GM21619 (cell line): ENCODE measurements around the gene BCKDK.
"Not testable (repeated sequence)": the region's sequence is repeated elsewhere in the genome, so short reads cannot be mapped to it uniquely, and the experiment has no call there.

Experiments used
- ATAC-seq: cut with Tn5 transposase; IDR thresholded peaks from one replicate; pipeline ENCODE4 v1.9.1; 2021; ENCODE audit not compliant: unreplicated experiment

The BCKDK gene

DNA sequence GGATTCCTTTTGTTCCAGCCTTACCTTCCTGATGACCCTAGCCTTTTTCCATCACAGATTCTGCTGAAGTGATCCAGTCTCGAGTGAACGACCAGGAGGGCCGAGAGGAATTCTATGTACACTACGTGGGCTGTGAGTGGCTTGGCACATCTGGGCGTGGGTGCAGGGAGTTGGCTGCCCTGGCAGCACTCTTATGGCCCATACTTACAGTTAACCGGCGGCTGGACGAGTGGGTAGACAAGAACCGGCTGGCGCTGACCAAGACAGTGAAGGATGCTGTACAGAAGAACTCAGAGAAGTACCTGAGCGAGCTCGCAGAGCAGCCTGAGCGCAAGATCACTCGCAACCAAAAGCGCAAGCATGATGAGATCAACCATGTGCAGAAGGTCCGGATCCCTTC, 11.9 kb downstream of the BCKDK start:
- no peak for ATAC-seq

DNA sequence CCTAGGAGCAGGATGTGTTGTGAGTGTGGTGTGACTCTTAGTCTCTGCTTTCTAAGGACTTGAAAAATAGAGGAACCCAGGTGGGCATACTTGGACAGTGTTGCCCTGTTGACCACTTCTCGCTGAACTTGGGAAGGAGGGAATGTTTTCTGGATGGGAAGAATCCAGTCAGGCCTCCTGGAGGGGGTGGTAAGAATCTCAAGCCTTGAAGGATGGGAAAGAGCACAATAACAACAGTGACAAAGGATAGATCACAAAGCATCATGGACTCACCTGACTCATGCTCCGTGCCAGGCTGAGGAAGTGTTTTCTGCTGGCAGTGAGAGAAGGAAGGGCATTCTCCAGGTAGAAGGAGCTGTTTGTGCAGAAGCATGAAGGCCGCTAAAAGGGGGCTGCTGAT, 17.7 kb downstream of the BCKDK start:
- no peak for ATAC-seq

DNA sequence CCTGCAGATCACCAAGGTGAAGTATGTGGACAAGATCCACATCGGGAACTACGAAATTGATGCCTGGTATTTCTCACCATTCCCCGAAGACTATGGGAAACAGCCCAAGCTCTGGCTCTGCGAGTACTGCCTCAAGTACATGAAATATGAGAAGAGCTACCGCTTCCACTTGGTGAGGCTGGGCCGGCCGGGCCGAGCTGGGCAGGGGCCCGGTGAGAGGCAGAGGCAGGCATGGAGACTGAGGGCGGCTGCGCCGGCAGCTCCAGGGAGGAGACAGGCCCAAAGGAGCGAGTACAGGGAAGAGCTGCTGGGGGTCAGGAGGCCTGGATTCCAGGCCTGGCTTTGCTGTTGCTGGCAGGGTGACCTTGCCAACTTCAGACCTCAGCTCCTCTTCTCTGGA, 19.0 kb downstream of the BCKDK start:
- no peak for ATAC-seq

DNA sequence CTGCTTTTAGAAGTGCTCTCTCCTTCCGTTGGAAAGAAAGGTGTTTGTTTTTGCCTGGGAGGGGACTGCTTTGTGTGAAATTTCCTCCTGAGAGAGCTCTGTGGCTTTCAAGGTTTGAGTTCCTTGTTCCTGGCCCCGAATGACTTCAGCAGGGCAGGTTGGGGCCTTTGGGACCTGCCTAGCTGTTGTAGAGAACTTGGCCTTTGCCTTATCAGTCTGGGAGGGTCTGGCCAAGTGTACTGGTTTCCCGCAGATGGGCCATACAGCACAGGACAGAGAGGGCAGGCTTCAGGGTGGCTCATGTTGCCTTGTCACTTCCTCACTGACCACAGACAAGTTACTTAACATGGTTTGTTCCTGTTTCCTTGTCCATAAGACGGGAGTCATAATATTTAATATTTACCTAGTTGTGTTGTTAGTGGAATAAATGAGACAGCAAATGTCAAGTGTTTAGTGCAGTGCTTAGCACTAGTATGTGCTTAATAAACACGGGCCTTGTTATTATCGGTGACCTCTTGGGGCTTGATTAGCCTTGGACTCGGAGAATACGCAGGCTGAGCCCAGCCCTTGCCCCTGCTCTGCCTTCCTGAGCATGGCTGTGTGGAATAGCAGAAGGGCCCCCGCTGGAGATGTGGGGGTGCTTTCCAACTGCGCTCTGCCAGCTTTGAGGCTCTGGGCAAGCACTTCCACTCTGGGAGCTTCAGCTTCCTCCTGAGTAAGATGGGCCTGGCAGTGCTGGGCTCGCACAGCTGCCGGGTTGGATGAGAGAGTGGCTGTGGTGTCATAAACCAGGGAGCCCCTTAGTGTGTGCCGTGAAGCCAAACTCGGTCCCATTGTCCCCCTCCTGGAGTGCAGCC, 20.8 kb downstream of the BCKDK start:
- no peak for ATAC-seq

DNA sequence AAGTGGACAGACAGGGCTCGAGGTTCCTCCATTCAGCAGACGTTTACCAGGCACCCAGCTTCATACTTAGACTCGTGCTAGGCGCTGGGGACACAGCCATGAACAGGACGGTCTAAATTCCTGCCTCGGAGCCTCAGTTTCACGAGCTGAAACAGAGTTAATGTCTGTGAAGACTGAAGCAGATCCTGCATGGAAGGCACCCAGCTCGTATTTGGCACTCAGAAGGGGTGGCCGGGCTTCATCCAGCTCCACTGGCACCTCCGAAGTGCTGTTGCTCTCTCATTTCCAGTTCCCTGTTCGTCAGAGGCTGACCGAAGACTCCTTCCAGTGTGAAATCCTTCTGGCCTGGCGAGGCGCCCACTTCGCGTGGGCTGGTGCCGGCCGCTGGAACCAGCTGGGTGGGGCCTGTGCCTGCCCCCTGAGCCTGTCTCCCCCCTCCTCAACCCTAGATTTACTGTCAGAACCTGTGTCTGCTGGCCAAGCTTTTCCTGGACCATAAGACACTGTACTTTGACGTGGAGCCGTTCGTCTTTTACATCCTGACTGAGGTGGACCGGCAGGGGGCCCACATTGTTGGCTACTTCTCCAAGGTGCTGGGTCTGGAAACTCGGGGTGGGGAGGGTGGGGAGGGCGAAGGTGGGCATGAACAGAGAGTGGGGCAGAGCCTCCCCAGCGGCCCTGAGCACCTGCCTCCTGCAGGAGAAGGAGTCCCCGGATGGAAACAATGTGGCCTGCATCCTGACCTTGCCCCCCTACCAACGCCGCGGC, 21.6 kb downstream of the BCKDK start:
- no peak for ATAC-seq

DNA sequence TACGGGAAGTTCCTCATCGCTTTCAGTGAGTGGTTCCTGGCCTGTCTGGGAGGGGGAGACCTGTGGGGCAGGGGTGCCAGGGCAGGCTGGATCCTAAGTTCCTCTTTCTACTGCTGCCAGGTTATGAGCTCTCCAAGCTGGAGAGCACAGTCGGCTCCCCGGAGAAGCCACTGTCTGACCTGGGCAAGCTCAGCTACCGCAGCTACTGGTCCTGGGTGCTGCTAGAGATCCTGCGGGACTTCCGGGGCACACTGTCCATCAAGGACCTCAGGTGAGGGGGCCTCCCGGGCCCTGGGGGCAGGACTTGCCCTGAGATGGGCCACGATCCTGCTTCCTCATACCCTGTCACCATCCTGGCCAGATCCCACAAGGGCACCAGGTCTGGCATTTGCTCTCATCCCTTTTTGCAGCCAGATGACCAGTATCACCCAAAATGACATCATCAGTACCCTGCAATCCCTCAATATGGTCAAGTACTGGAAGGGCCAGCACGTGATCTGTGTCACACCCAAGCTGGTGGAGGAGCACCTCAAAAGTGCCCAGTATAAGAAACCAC, 22.2 kb downstream of the BCKDK start:
- ATAC-seq = no peak

DNA sequence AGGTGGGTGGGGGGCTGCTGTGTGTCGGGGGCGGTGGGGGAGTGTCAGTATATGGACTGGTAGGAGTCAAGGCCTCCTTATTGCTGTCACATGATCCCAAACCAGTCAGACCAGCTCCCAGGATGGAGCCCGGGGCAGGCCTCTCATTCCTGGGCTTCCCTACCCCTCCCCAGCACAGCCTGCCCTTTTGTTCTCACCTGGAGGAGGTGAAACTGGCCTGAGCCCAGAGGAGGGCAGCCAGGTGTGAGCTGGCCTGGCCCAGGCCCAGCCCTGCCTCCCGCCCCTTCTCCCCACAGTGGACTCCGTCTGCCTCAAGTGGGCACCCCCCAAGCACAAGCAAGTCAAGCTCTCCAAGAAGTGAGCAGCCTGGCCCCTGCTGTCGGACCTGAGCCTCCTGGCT, 22.7 kb downstream of the BCKDK start:
- no peak for ATAC-seq

DNA sequence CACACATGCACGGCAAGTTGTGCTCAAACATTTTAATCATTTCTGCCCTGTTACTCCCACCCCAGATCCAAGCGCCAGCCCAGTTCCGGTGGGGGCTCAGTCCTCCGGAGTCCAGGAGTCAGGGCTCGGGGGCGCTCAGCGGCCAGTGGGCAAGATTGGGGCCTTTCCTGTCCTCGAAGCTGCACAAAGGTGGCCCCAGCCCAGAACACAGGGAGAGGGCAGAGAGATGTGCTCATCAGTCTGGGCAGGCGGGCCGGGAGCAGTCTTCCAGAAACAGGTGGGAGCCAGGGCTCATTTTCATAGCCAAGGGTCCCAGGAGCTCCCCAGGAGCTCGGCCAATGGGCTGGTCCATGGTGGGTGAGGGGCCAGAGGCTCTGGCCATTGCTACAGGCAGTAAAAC, 23.2 kb downstream of the BCKDK start:
- no peak for ATAC-seq

DNA sequence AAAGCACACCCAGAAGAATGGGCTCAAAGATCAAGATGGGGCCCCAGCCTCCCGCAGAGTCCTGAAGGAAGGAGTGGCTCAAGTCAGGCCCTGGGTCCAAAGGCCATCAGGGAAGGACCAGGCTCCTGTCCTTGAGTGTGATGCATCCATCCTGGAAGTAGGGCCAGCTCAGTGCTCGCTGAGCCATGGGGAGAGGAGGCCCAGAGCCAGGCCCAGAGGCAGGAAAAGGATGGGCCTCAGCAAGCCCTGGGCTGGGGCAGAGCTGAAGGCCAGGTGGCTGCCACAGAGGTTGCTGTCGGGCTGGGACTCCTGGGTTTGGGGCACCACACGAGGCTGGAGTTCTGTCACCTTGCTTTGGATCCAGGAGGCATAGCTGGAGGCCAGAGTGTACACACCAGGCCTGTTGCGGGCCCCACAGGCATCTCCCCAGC, 23.7 kb downstream of the BCKDK start:
- no peak for ATAC-seq

DNA sequence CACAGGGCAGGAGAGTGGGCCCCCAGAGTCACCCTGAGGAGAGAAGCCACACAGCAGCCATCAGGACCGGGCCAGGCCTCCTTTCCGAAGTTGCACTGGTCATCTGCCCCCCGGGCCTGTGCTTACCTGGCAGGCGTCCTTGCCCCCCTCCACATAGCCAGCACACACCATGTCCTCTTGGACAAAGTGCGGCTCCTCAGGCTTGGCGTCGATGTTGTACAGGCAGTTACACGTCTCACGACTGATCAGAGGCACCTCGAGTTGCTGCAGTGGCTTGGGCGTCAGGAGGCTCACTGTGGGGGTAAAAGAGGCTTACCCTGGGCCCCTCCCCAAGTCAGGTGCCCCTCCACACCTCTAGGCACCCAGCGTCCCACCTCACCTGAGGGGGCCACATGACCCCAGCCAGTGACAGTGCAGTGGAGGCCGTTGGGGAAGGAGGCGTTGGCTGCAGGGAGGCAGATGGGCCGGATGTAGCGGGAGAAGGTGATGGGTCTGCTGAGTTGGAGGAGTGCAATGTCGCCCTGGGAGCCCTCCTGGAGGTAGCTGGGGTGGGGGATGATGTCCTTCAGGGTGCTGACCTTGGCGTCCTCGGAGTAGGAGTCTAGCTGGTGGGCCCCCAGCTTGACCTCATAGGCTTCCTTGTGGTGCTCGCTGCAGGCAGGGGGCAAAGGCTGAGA, 24.3 kb downstream of the BCKDK start:
- no peak for ATAC-seq

DNA sequence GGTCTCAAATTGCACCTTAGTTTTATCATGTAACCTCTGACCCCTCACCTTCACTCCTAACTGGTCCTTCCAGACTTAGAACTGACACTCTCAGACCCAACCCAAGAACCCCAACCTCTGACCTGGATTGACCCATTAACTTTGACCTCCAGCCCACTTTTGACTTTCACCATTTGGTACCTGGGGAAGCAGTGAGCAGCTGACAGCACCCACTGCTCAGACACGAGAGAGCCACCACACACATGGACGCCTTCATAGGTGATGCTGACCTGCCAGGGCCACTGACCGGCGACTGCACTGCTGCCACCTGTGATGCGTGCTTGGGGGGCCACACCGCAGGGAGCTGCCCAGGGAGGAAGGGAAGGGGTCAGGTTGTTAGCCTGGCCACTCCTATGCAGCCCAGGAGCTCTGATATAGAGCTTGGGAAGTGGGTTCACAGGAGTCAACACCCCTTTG, 24.9 kb downstream of the BCKDK start:
- ATAC-seq = no peak

DNA sequence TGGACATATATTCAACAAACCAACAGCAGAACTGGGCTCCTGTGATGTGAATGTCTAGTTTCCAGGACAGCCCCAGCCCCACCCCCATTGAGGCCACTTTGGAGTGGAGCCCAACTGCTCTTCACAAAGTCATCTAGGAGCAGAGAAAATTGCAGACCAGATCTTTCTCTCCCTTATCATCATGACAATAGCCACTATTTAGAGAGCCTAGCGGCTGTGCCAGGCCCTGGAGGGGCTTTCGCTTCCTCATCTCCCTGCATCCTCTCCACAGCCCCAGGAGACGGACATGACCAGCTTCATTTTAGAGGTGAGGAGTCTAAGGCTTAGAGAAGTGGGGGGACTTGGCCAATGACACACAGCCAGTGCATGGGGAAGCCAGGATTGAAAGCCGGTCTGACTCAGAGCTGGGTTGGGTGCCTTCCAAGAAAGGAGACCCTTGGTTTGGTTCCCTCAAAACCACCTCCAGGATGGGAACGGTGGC, 25.9 kb downstream of the BCKDK start:
- ATAC-seq = no peak

DNA sequence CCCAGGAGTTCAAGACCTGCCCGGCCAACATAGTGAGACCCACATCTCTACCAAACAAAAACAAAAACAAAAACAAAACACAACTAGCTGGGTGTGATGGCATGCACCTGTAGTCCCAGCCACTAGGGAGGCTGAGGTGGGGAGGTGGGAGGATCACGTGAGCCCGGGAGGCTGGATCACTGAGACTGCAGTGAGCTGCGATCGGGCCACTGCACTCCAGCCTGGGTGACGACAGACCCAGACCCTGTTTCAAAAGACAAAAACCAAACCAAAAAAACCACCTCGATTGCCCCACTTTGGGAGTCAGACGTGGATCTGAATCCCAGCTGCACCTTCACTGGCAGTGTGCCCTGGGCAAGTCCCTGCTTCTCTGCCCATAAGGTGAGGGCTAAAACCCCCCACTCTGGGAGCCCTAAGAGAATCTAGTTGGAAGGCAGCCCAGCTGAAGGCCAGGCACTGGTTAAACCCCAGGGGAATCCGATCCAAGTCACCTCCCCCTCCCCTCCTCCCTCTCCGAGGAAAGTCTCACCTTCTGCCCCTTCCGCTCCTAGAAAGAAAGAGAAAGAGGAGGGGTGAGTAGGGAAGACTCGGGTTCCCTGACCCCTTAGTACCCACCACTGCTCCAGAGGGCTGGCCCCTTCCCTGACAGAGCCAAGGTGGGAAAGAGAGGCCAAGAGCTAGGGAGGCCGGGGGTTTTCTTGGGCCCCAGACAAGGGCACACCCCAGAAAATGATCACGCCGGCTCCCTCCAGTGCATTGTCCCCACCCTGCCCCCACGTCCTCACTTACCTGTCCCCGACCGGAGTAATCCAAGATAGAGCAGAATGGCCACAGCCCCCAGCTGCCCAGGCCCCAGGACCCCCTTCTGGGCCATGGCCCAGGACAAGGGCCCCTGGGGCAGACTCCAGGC, 26.7 kb downstream of the BCKDK start:
- no peak for ATAC-seq

DNA sequence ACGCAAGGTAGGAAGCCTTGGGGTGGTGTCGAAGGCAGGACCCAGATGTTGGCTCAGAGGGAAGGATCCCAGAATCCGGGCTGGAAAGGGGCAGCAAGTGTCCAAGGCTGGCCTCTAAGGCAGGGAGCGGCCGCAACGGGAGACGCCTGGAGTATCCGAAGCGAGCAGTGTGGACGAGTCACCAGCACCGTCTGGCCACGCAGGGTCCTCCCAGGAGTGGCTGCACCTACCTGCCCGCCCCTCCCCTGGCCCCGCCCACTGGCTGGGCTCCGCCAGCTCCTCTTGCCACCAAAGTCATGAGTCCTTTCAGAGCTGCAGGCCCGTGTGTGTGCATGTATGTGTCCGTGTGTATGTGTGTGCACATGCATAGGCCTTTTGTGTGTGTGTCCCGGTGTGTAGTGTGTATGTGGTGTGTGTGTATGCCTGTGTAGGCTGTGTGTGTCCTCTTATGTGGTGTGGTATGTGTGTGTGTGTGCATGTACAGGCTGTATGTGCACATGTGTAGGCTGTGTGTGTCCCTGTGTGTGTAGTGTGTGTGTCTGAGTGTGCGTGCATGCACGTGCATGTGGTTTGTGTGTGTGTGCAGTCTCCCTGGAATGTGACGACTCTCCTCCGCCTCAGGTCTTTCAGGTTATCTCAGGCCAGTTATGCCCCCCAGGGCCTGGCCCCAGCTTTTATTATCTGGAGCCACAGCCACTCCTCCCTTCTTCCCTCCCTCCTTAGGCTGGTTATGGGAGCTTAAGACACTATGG, 27.5 kb downstream of the BCKDK start, which contains the start of gene PRSS8:
PRSS8 (minus strand) TSS at position 193 of the 752 bp plus-strand sequence. CDS start 229 bp downstream, outside the sequence.
- ATAC-seq = no peak

DNA sequence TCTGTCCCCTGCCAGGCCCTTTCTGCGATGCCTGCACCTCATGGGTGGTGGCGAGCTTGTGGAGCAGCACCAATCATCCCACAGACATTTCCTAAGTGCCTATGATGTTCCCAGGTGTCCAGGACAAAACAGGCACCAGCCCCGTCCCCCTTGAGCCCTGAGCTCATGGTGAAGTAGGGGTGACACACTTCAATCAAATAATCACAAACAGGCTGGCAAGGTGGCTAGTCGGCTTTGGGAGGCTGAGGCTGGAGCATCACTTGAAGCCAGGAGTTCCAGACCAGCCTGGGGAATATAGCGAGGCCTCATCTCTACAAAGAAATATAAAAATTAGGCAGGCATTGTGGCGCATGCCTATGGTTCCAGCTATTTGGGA, 28.1 kb downstream of the BCKDK start:
- no peak for ATAC-seq

DNA sequence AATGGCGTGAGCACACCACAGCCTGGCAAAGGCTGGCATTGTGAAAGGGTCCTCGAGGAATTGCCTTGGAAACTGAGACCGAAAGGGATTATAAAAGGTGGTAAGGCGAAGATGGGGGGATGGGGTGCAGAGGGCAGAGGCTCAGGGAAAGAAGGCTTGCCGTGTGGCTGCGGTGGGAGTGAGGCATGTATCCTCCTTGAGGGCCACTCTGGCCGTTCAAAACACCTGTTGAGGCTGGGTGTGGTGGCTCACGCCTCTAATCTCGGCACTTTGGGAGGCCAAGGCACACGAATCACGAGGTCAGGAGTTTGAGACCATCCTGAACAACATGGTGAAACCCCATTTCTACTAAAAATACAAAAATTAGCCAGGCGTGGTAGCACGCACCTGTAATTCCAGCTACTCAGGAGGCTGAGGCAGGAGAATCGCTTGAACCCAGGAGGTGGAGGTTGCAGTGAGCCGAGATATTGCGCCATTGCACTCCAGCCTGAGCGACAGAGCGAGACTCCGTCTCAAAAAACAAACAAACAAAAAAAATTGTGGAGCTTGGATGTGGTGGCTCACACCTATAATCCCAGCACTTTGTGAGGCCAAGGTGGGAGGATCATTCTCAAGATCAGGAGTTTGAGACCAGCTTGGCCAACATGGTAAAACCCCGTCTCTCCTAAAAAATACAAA, 28.8 kb downstream of the BCKDK start:
- ATAC-seq = not testable (repeated sequence)

DNA sequence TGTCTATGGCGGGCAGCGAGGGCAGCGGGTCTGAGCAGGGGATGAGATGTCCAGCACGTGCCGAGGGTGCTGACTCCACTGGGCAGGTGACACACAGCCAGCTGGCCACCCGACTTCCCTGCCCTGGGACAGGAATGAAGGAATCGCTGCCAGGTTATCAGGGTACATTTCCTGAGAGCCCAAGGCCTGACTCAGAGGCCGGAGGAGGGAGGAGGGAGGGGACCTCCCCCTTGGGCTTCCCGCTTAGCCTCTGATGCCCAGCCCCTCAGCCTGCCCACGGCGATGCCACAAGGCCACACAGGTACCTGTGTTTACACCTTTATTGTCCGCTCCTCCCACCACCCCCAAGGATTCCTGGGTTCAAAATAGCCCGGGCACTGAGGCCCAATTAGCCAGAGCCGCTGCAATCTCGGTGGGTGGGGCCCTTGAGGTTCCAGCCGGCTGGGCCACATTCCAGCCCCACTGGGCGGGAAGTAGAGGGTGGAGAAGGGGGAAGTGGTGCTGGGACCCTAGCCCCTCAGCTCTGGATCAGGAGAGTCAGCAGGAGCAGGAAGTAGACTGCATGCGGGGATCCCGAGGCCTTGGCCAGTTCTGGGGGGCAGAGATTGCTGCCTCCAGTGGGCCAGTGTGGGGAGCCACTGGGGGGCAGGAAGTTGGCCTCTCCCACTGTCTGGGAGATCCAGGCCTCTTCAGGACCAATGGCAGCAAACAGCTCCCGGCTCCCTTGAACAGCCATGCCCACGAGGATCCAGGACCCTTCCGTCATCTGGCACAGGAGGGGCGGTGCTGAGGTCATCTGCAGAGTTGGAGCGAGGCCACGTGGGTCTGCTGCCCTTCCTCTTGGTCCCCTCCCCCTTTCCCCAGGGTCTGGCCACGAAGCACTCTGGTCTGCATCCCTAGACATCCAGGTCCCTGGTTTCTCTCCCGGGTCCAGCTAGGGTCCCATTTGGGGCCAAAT, 30.7 kb downstream of the BCKDK start:
- ATAC-seq = no peak

DNA sequence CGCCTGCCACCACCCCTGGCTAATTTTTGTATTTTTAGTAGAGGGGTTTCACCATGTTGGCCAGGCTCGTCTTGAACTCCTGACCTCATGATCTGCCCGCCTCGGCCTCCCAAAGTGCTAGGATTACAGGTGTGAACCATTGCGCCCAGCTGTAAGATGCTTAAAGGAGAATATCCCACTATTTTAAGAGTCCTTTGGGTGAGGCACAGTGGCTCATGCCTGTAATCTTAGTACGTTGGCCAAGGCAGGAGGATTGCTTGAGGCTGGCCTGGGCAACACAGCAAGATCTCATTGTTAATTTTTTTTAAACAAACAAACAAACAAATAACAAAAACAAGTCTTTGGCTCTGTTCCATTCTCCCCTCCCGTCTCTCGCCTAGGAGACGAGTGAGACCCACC, 32.9 kb downstream of the BCKDK start:
- ATAC-seq = not testable (repeated sequence)
